HG02884 (cell line): ENCODE measurements around the gene IGSF9B.

Source experiments
- ATAC-seq: cut with Tn5 transposase; IDR thresholded peaks from one replicate; pipeline ENCODE4 v1.9.1; 2021; ENCODE audit warnings: mild to moderate bottlenecking, moderate library complexity; ENCODE audit not compliant: unreplicated experiment

The IGSF9B gene

DNA sequence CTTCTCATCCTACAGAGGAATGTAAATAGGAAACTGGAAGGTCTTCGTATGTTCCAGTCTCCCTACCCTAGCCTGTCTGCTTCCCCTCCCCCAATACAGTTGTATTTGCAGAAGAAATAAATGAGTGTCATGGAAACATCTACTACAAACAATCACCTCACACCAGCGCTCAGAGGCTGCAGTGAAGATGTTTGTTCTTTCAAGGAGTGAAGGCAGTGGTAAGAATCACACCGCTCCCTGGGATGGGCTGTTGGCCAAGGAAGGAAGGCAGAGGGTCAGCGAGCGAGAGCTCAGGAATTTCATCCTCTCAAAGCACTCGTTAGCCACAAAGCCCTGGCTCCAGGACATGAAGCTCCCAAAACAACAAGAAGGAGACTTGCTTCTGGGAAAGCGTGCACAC, 1.1 kb upstream of the IGSF9B start:
- ATAC-seq: no peak

DNA sequence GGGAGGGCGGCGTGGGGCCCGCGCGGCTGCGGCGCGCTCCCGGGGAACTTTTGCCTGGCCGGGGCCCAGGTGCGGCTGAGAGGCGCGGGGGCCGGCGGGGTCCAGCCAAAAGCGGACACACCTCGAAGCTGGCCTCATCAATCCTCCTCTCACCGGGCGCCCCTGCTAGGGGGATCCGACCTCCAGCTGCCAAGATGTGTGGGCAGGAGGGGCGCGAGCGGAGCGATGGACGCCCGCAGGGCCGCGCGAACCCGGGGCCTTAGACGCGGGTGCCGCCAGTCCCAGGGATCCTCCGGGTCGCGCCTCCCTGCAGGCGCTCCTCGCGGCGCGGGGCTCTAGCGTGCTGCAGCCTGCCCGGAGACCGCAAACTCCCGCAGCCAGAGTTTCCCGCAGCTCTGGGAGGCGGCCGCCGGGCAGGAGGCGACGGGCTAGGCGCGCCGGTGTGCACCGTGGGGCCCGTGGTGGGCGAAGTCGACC, 785 bp downstream of the IGSF9B start:
- ATAC-seq: no peak

DNA sequence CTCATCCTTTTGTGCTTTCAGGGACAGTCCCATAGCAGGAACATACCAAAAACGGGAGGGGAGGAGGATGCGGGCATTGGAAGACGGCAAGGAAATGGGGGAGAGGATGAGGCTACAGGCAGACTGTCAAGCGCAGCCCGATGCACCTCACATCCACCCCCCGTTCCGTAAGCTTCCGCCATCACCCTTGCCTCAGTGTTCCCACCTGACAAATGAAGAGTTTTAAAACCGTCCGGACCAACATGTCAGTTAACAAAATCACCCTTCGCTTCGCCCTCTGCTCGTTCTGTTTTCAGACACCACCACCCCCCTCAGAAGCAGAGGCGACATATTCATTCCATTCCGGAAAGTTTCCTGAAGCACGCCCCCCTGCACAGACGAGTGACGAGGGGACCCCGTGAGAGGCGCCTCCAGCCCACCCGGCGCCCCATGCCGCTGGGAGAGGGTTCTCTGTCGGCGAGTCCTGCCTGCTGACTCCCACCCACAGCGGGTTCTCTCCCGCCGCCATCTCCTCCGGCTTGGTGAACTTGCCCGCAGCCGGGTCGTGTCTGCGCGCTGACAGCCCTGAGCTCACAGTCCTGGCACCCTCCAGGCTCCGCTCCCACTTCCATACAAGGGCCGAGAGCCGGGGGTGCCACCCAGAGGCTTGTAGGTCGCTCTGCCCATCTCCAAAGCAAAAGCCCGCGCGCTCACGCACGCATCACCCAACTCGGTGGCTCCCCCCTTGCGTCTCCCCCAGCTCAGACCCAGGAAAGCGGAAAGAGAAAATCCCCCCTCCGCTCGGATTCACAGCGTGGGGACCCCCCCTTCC, 1.5 kb downstream of the IGSF9B start:
- ATAC-seq: no peak

- ATAC-seq: no peak
Measured at GRCh38 chr11:133953999-133954398, 2.8 kb downstream of the IGSF9B start.

DNA sequence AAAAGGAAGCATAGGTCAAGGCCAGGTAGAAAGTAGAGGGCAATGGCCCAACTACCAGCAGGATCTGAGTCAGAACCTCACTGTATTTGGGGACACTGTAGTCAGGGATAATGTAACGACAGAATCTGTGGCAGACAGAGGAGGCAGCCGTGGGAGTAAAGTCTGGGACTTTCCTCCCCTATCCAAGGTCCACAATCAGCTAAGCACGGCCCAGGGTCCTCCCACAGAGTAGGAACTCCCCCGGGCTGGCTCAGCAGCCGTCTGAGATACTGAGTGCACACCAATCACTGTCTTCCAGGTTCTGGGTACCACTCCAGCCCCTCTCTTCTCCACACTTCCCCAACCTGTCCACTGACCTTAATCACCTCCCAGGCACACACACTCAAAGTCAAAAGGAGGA, 3.2 kb downstream of the IGSF9B start:
- ATAC-seq: no peak

GRCh38 chr11:133952199-133953190, 4.3 kb downstream of the IGSF9B start:
- no peak for ATAC-seq

DNA sequence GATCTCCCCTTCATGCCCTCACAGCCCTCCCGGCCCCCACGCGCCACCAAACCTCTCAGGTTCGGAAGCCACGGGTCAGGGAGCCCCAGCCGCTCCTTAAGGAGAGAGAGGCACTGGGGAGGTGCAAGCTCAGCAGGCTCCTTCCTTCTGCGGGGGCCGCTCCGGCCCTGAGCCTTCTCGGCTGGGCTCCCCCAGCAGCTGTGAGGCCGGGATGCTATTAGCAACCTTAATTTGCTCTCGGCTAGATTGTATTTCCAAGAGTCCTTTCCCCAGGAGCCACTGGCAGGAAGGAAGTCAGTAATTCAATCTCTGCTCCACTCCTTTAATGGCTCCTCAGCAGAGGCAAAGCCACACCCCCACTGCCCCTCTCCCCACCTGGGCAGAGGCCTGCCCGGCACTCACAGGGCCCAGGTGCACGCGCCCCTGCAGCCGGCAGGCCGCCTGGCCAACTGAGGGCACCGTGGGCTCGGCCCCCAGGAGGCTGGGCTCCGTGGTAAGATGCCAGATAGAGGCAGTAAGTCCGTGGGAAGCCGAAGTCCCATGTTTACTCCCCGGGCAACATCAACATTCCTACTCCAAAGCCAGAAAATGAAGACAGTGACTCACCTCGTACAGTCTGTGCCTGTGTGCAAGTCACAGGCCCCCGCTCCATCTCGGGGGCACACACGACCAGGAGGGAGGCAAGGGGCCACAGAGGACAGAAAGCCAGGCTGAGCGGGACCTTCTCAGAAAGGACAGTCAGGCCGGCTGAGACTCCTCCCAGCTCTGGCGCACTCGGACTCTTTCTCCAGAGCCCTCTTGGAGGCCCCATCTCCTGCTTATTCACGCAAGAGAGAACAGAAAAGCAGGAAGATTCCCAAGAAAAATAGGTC, 5.2 kb downstream of the IGSF9B start:
- no peak for ATAC-seq

- no peak for ATAC-seq
Measured at GRCh38 chr11:133950874-133951326, 5.9 kb downstream of the IGSF9B start.

DNA sequence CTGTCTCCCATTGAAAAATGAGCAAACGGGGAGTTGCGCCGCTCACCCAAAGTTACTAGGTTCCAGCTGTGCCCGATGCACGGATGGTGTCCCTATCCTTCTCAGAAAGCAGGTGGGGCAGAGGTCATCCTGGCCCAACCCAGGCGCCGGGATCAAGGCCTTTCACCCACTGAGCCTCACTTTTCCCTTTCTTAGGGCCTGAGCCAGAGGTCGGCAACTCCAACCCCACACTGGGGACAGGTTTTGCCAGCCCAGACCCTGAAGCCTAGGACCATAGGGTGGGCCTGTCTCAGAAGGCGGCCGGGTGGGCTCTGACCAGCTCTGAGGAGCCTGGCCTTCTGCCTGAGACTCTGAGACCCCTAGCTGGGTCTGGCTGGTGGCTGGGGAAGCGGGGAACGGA, 6.3 kb downstream of the IGSF9B start:
- ATAC-seq: no peak

DNA sequence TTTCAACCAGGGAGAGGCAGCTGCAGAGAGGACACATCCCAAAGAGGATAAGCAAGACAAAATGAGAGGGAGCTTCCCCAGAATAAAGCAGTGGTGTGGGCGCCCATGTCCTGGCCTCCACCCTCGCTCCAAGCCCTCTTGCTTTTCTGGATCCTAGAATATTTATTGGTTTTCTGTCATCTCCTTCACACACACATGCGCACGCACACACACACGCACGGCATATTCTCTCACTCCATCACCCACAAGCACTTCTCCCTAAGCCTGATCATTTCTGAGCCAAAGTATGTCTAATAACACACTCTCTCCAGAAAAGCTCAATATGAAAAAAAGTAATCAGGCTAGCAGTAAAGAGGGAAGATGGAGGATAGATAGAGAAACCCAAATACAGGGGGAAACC, 7.6 kb downstream of the IGSF9B start:
- ATAC-seq: no peak

DNA sequence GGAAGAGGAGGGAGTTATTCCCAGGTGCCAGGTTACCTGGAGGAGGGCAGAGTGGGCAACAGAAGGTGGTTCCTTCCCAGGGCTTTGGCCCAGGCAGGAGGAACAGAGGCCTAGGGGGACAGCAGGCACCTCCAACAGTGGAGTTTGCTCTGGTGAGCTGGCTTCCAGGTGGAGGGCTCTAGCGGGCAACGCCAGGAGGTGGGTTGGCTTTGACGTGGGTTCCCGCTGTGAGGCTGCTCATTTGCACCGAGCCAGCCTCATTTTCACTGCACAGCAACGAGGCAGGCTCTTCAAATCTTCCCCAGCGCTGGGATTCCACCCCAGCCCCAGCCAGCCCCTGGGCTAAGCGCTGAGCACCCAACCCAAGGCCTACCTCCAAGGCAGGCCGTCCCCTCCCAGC, 8.1 kb downstream of the IGSF9B start:
- no peak for ATAC-seq

- no peak for ATAC-seq
Measured at GRCh38 chr11:133947321-133947756, 9.4 kb downstream of the IGSF9B start.

DNA sequence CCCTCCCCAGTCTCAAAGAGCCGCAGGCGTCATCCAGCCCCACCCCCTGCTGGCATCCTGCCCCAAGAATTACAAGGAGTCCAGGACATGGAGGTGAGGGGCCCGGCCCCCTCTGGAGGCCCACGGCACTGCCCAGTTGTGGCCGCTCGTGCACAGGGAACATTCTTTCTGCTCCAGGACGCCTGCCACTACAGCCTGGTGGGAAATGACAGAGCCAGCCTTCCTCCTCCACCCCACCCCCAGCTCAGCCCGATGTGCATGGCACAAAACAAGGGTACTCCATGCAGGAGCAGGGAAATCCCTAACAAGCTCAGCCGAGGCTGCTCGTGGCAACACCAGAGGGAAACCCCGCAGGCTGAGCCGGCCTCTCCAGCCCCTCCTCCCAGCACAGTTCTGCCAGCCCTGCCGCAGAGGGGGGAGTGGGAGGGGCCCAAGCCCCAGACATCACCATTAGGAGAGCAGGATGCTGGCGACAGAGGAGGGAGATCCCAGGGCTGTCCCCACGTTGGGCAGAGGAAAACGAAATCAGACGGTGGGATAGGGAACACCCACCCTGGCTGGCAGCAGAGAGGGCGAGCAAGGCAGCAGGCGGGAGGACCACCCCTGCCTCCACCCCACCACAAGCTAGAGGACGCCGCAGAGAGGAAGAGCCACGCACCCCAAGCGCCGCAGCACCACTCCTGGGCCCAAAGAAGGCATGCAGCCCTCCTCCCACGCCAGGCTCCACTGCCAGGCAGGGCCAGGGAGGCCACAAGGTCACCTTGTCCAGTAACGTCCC, 10.0 kb downstream of the IGSF9B start:
- ATAC-seq: no peak

GRCh38 chr11:133946051-133946450, 10.7 kb downstream of the IGSF9B start:
- ATAC-seq: no peak

GRCh38 chr11:133945087-133945974, 11.4 kb downstream of the IGSF9B start:
- no peak for ATAC-seq

DNA sequence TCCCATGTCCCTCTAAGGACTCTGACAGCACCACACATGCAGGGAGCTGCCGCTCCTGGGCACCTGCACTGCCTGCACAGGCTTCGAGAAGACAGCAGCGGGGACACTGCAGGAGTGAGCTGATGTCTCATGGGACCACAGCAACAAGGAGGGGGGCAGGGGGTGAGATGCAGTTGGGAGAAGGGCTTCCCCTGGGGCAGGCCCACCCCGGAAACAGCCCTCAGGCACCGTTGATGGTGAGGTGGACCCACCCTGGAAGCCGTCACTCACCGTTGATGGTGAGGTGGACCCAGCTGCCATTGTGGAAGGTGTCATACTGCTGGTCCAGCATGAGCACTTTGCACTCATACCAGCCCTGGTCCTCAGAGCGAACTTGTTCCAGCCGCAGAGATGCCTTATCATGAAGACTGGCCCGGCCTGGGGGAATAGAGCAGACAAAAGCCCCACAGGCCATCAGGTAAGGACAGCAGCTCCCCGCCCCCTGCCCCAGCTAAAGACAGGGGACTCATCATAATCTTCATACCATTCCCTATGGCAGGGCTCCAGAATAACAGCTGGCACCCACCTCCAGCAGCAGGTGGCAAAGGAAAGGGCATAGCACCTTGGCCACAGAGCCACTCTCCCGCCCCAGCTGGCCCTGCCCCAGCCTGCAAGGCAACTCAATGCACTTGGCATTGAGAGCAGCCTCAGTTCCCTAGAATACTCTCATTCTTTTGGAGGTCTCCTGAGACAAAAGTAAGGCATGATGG, 12.6 kb downstream of the IGSF9B start:
- no peak for ATAC-seq

DNA sequence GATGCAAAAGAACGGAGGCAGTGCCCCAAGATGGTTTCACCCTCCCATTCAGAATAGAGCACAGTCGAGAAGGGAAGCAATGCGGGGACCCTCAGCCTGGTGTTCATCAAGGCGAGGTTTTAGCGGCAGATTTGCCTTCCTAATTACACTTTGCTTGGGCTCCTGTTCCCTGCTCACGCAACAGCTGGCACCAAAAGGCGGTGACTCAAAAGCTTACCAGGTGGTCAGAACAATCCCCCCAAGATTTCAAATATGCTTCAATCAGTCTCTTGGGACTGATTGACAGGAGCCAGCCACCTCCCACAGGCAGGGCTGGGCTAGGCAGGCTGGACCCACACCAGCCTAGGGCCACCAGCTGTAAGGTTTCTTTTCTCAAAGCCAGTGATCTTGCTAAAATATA, 14.2 kb downstream of the IGSF9B start:
- no peak for ATAC-seq

GRCh38 chr11:133941546-133941945, 15.2 kb downstream of the IGSF9B start:
- ATAC-seq: no peak
